K562 (cell line): ENCODE data around the gene TM7SF2. TPM values are rescaled to one million over a fixed set of nuclear protein-coding genes. Genes with fewer than 3 reads are reported as not detected.

Experiments
- CBFA2T2 ChIP-seq: fragments of 450-650 bp; conservative IDR thresholded peaks from 2 replicates; pipeline ENCODE4 v1.6.1; 2017; ENCODE audit warnings: mild to moderate bottlenecking
- CEBPZ ChIP-seq: fragments of 150-350 bp; IDR thresholded peaks from 2 replicates; pipeline ENCODE4 v1.6.1; 2014; ENCODE audit warnings: low read depth, mild to moderate bottlenecking, low read length, borderline replicate concordance
- CREBBP ChIP-seq: IDR thresholded peaks from one replicate; pipeline ENCODE4 v1.6.1; 2012; ENCODE audit warnings: low read depth, mild to moderate bottlenecking, control low read depth, inconsistent platforms, low read length
- DEAF1 ChIP-seq: fragments of 450-650 bp; formaldehyde crosslinking; IDR thresholded peaks from 2 replicates; pipeline ENCODE4 v1.4.0; 2020; ENCODE audit warnings: mild to moderate bottlenecking, moderate library complexity
- EZH2 ChIP-seq: IDR thresholded peaks from 2 replicates; pipeline ENCODE4 v1.6.1; 2012; ENCODE audit warnings: low read depth, mild to moderate bottlenecking, inconsistent platforms, low read length, borderline replicate concordance
- HOXB6 ChIP-seq: fragments of 250-450 bp; sonication (Bioruptor Pico); IDR thresholded peaks from 2 replicates; pipeline ENCODE4 v1.5.1; 2022; ENCODE audit warnings: mild to moderate bottlenecking, borderline replicate concordance
- KDM2B ChIP-seq: fragments of 250-450 bp; sonication (Bioruptor Pico); IDR thresholded peaks from 2 replicates; pipeline ENCODE4 v1.8.0; 2021; ENCODE audit warnings: mild to moderate bottlenecking, moderate library complexity
- NRF1 ChIP-seq, 2 experiments: fragments of 450-650 bp; IDR thresholded peaks in 1 of 2; conservative IDR thresholded peaks in 1 of 2; 2 replicates each; pipeline ENCODE4 v1.6.1; 2014; ENCODE audit warnings: mild to moderate bottlenecking in 2 of 2
- NUFIP1 ChIP-seq: fragments of 450-650 bp; IDR thresholded peaks from 2 replicates; pipeline ENCODE4 v1.6.1; 2018; ENCODE audit not compliant: partially characterized antibody
- REST ChIP-seq, 2 experiments: fragments of 450-650 bp; formaldehyde crosslinking in 1 of 2; IDR thresholded peaks; 2 replicates each; pipeline versions ENCODE4 v1.4.0 to v1.6.1; 2014 to 2020; ENCODE audit warnings: mild to moderate bottlenecking in 2 of 2, borderline replicate concordance in 1 of 2, low read depth in 1 of 2
- SRSF3 ChIP-seq: fragments of 200-400 bp; formaldehyde crosslinking; IDR thresholded peaks from 2 replicates; pipeline ENCODE4 v1.6.1; 2016; ENCODE audit warnings: mild to moderate bottlenecking, low read length, moderate library complexity; ENCODE audit not compliant: insufficient read depth
- ZNF740 ChIP-seq, 3 experiments: fragments of 200-800 bp in 1 of 3; sonication (Bioruptor generic) in 1 of 3; sonication (generic) in 1 of 3; formaldehyde crosslinking in 1 of 3; IDR thresholded peaks; 2 replicates each; pipeline versions ENCODE4 v1.6.1 to v1.8.0; 2016 to 2022; ENCODE audit warnings: mild to moderate bottlenecking in 2 of 3, missing compliant biosample characterization in 2 of 3, missing genetic modification characterization in 2 of 3, missing genetic modification reagents in 1 of 3
- polyA plus RNA-seq, 8 experiments: library from polyadenylated mRNA; depleted of rRNA in 4 of 8; stranded (reverse) in 5 of 8; unstranded in 3 of 8; fragments of >200 nt; fragmentation: Nextera tagmentation in 2 of 8; fragmentation: Illumina TruSeq in 1 of 8; extraction: Ambion mirVana in 2 of 8; extraction: Trizol in 1 of 8; gene quantifications; 2 replicates each; pipeline versions ENCODE4 v1.2.1 to v1.2.3, GENCODE V29; 2011 to 2014; ENCODE audit warnings: inconsistent platforms in 1 of 8, missing spikeins in 1 of 8
- total RNA-seq, 7 experiments: library from RNA; depleted of rRNA in 6 of 7; stranded (reverse); fragments of >200 nt in 6 of 7; fragmentation: Illumina TruSeq in 2 of 7; extraction: Trizol in 2 of 7; gene quantifications; 2 replicates each; pipeline versions ENCODE4 v1.2.1 to v1.2.3, GENCODE V29; 2011 to 2021; ENCODE audit warnings: low replicate concordance in 1 of 7

The TM7SF2 gene
- total and polyA plus RNA-seq, 9 of the 15 experiments (the other 6 are each of a cell fraction or from before 2014, with no cell fraction given): 1.2 to 22.0 (median 14.3) TPM

GRCh38 chr11:65078151-65078550 is 33.5 kb upstream of the TM7SF2 start (continued):
- TF ChIP-seq REST (IDR thresholded peaks at IDR 0.05; ENCODE audit: borderline replicate concordance) (peak; percentile 60; the same call in 1 of the 2 replicates), REST (CRISPR knock-in tag; IDR thresholded peaks at IDR 0.05; ENCODE audit: low read depth) (no peak), CBFA2T2 (no peak), EZH2 (no peak), NRF1 (conservative IDR thresholded peaks at IDR 0.05 in 1 of 2, IDR thresholded peaks at IDR 0.05 in 1 of 2) (no peak), KDM2B (CRISPR knock-in tag) (no peak), ZNF740 (CRISPR knock-in tag; IDR thresholded peaks at IDR 0.05) (no peak), ZNF740 (tag; IDR thresholded peaks at IDR 0.05) (0 out of 4 replicates have a peak, but pooled peaks of 1 of the 2 experiments have one; percentile 28), DEAF1 (peak; percentile 16; the same call in 1 of the 2 replicates), SRSF3 (no peak), NUFIP1 (no peak), CREBBP (no peak), HOXB6 (CRISPR knock-in tag) (no peak), CEBPZ (no peak)
